Stomach (tissue), 4 donors: ENCODE results near the gene CCDC184.

Source experiments
- EP300 ChIP-seq: sonication (generic); formaldehyde crosslinking; IDR thresholded peaks from one replicate; pipeline ENCODE4 v1.6.1; 2017; ENCODE audit warnings: antibody characterized with exemption
- POLR2A ChIP-seq, 4 donors: fragments of 450-650 bp; IDR thresholded peaks; one replicate each; pipeline ENCODE4 v1.6.1; 2016; ENCODE audit warnings: antibody characterized with exemption in 4 of 4, control low read depth in 2 of 4, mild to moderate bottlenecking in 1 of 4, moderate library complexity in 1 of 4
- POLR2AphosphoS5 ChIP-seq, 3 donors: sonication (generic); formaldehyde crosslinking; IDR thresholded peaks; one replicate each; pipeline ENCODE4 v1.6.1; 2016; ENCODE audit warnings: antibody characterized with exemption in 3 of 3
- TF ChIP-seq, protein P1 (sequence below), 7 experiments: fragments of 450-650 bp in 4 of 7; fragments of 200-600 bp in 3 of 7; sonication (generic) in 3 of 7; IDR thresholded peaks; one replicate each; pipeline ENCODE4 v1.5.1; 2016 to 2019; ENCODE audit warnings: antibody characterized with exemption in 7 of 7, control low read depth in 2 of 7, mild to moderate bottlenecking in 1 of 7

DNA sequence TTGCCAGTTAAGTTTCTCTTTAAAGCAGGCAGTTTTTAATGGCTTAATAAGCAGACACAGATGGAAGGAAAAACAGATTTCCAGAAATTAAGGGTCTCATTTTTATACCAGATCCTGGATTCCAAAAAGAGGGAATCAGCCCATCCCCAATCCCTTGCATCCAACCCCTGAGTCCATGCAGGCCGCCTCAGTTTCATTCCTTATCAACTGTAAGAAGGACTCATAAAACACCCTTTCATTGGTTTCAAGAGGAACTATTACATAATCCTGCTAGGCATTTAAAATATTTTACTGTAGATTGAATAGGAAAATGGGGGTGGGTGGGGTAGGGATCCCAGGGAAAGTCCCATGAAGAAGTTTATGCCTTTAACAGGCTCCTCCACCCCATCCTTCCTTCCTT, 9.4 kb downstream of the CCDC184 start:
- TF ChIP-seq, protein P1, sequence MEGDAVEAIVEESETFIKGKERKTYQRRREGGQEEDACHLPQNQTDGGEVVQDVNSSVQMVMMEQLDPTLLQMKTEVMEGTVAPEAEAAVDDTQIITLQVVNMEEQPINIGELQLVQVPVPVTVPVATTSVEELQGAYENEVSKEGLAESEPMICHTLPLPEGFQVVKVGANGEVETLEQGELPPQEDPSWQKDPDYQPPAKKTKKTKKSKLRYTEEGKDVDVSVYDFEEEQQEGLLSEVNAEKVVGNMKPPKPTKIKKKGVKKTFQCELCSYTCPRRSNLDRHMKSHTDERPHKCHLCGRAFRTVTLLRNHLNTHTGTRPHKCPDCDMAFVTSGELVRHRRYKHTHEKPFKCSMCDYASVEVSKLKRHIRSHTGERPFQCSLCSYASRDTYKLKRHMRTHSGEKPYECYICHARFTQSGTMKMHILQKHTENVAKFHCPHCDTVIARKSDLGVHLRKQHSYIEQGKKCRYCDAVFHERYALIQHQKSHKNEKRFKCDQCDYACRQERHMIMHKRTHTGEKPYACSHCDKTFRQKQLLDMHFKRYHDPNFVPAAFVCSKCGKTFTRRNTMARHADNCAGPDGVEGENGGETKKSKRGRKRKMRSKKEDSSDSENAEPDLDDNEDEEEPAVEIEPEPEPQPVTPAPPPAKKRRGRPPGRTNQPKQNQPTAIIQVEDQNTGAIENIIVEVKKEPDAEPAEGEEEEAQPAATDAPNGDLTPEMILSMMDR (IDR thresholded peaks at IDR 0.05): no peak
- TF ChIP-seq POLR2A (IDR thresholded peaks at IDR 0.05) (no peak), EP300 (no peak), POLR2AphosphoS5 (IDR thresholded peaks at IDR 0.05) (no peak)
